T47D (cell line): ENCODE results near the gene FILIP1.
"Not testable (repeated sequence)": the region's sequence is repeated elsewhere in the genome, so short reads cannot be mapped to it uniquely, and the experiment has no call there.

Experiments used
- DNase-seq, 2 experiments: peaks; one replicate each; pipeline versions ENCODE4 v3.0.0 to v3.0.0-alpha.2; 2011 to 2012; ENCODE audit warnings: low read depth in 1 of 2, low spot score in 1 of 2
- JUND ChIP-seq: IDR thresholded peaks from 2 replicates; pipeline ENCODE4 v1.6.1; 2012; ENCODE audit warnings: low read depth
- in situ Hi-C: cut with HindIII; loops from 2 replicates; pipeline ENCODE4 v1.10.0; 2016; ENCODE audit warnings: low sequenced_read_pairs, low pct_unique_long_range_greater_than_20kb

Gene FILIP1

DNA sequence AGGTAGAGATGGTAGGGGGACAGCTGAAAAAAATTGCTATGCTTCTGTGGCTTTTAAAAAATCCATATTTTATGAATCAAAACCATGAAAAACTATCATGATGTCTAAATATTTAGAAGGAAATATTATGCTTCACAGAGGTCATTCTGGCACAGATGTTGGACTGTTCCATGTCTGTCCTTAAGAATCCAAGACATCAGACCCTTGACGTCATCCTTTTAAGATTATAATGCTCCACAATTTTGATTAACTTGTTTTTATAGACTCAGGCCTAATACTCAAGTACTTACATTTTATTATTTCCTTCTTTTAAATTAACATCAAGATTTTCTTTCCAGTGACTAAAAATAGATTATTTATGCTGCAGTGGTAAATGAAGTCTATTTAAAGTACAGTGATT is 29.7 kb downstream of the FILIP1 start:
- in situ Hi-C loops: no loop called here
- DNase-seq: no peak
- no peak for TF ChIP-seq JUND

DNA sequence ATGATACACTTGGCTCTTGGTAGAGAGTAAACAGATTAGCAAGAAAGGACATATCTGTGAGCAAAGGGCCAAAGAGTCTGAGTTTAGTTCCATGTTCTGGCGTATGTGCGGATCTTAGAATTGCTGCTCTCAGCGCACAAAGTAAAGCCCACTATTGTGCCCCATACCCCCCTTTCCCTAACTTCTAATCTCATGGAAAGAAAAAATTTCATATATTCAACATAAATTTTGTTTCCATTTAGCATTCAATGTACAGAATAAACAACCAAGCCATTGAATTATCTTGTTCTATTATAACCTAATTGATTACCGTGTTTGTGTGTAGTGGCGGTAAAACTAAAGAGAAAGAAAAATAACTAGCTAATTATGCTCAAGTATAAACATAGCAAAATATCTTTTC is 30.5 kb downstream of the FILIP1 start:
- no peak for TF ChIP-seq JUND
- in situ Hi-C loops: no loop called here
- no peak for DNase-seq

DNA sequence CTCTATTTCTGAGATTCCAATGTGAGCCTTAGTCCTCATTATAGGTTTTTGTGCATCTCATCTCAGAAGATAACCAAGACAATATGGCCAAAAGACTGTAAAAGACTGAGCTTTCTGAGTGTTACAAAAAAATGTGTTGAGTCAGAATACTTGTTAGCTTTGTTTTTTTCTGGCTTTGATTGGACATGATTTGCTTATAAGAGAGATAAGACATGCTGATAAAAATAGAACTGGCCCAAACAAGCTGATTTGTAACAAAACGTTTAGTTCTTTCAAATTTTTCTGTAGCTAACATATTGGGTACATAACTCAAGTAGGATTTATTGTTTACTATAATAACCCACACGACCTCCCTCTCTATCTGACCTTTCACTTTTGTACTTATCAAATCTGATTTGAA is 32.9 kb downstream of the FILIP1 start:
- in situ Hi-C loops: no loop called here
- TF ChIP-seq JUND: no peak

DNA sequence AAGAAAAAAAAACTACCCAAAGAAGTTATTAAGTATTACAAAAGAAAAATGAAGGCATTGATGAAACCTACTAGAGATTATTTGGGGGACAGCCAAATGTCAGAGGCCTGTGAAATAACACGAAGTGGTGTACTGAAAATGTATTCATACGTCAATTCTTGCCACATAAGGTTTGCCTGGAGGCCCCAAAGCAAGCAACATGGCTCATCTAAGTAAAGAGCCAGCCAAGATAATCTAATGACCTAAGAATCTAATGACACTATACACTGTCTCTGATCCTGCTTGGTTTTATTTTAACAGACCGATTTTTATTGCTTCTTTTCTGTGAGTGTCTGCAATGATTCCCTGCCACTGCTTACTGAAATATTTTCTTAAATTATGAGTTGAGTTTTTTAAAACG is 34.7 kb downstream of the FILIP1 start:
- no peak for TF ChIP-seq JUND
- no peak for DNase-seq
- in situ Hi-C loops: no loop called here

More for the DNA sequence above, 32.9 kb downstream of the FILIP1 start:
- no peak for DNase-seq

DNA sequence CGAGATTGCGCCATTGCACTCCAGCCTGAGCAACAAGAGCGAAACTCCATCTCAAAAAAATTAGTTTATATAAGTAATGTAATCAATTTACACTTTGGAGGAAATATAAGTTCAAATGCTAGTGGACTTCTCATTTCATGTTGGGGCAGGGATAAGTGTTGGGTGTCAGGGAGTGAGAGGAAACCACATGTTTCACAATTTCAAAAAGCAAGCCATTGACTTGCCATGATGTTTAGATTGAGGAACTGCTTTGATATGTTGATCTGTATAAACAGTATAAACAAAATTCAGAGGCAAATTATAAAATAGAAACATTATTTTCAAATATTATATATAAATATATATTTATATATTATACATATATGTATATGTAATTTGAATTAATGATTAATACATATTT is 42.7 kb downstream of the FILIP1 start:
- DNase-seq: no peak
- no peak for TF ChIP-seq JUND
- in situ Hi-C loops: no loop called here

DNA sequence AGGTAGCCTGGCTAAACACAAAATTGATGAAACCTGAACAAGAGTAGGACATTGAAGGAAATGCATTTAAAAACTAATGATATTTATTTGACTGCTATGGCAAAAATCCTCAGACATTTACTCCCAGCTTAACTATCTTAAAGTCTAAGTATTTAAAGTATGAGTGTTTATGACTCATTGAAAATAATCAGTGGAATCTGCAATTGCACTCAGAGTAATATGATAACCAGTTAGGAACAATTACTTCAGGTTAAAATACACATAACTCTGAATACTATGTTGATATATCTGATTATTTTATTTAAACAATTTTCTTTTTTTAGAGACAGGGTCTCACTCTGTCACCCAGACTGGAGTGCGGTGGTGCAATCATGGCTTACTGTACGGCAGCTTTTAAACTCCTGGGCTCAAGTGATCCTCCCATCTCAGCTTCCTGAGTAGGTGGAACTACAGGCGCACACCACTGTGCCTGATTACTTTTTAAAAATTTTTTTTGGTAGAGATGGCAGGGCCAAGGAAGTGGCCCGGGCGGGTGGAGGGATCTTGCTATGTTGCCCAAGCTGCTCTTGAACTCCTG is 43.9 kb downstream of the FILIP1 start:
- no peak for TF ChIP-seq JUND
- no peak for DNase-seq
- in situ Hi-C loops: no loop called here

DNA sequence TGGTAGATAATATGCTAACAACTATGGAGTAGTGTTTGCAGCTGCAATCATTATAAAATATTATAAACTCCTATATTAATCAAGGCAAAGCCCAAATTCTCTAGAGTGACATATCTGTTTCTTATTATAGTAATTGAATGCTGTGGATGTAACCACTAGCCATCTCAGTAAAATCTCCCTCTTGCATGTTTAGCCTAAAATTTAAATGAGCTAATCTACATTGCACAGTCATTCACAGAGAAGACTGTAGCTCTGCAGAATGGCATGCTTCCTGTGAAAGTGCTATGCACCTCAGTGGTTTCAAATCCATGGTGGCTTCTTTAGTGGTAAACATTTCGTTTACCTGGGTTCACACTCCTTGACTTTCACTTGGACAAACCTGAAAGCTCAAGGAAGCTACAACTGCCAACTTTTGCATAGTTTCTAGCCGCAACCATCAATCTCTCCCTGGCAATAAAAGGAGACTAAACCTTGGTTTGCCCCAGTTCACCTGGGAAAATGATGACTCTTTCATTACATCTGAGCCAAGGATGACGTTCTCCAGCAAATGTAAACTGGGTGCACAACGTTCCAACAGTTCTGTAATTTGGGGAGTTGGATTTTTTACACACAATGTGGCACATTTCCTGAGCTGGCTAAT is 47.2 kb downstream of the FILIP1 start:
- TF ChIP-seq JUND: no peak
- no peak for DNase-seq
- in situ Hi-C loops: no loop called here

DNA sequence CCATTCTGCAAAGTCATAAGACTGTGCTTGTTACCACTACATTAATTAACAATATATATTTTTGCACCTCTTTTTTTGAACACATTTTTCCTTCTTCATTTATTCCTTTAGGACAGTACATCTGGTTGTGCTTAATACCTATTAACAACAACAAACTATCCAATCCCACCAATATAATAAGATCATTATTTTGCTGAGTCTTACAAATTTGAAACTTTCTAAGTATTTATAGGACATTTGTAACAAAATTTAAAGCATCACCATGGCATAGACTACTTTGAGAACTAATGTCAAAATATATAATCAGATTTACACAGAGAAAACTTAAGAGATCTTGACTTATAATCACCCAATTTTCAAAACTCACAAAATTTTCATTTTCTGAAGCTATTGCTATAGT is 47.9 kb downstream of the FILIP1 start:
- TF ChIP-seq JUND: no peak
- in situ Hi-C loops: no loop called here

DNA sequence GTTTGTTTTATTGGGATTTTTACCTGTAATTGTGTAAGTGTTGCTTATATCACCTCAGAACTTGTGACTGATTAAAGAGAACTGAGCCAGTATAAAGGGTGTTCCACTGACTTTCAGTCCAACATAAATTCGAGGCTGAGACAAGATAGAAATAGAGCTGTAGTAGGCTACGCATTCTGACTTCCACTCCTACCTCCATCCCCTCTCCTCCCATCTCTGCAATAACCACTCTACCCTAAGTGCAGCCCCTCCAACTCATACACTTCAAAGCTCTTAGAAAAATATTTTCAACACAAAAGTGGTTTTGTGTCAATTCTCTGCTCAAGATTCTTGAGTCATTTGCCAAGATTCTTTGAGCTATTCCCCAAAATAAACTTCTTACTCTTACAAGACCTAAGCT is 48.7 kb downstream of the FILIP1 start:
- in situ Hi-C loops: no loop called here
- DNase-seq: no peak
- no peak for TF ChIP-seq JUND

More for the DNA sequence above, 47.9 kb downstream of the FILIP1 start:
- no peak for DNase-seq

DNA sequence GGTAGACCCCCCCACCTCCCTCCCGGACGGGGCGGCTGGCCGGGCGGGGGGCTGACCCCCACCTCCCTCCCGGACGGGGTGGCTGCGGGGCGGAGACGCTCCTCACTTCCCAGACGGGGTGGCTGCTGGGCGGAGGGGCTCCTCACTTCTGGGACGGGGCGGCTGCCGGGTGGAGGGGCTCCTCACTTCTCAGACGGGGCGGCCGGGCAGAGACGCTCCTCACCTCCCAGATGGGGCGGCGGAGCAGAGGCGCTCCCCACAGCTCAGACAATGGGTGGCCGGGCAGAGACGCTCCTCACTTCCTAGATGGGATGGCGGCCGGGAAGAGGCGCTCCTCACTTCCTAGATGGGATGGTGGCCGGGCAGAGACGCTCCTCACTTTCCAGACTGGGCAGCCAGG is 51.7 kb downstream of the FILIP1 start:
- in situ Hi-C loops, DNase-seq: not testable (repeated sequence)

DNA sequence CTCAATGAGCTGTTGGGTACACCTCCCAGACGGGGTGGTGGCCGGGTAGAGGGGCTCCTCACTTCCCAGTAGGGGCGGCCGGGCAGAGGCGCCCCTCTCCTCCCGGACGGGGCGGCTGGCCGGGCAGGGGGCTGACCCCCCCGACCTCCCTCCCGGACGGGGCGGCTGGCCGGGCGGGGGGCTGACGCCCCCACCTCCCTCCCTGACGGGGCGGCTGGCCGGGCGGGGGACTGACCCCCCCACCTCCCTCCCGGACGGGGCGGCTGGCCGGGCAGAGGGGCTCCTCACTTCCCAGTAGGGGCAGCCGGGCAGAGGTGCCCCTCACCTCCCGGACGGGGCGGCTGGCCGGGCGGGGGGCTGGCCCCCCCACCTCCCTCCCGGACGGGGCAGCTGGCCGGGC is 52.1 kb downstream of the FILIP1 start:
- in situ Hi-C loops, DNase-seq: not testable (repeated sequence)

DNA sequence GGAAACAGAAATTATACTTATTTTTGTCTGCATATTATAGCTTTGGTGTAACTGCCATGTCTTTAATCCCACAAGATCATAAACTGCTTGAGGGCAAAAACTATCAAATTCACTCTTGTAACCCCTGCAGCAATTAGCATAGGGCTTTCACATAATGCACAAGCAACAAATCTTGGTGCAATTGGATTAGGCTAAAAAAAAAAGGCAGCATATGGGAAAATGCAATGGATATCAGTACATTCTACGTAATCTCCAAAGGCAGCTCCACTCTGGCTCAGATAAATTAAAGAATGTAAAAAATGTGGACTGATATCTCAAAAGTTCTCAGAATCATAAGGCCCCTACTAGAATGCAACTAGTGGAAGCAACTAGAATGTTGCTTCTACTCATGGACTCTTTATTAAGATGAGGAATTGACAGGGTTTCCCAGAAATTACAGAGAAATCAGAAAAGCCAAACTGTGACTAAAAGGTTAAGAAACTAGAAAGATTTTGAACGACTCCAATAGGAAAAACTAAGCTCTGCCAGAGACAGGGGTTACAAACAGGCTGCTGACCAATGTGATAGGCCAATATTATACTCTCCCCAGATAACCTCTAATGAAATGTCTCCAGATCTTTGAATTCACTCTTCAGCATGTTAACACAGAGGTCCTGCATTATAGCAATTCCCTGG is 55.0 kb downstream of the FILIP1 start:
- TF ChIP-seq JUND: no peak
- no peak for DNase-seq
- in situ Hi-C loops: no loop called here

DNA sequence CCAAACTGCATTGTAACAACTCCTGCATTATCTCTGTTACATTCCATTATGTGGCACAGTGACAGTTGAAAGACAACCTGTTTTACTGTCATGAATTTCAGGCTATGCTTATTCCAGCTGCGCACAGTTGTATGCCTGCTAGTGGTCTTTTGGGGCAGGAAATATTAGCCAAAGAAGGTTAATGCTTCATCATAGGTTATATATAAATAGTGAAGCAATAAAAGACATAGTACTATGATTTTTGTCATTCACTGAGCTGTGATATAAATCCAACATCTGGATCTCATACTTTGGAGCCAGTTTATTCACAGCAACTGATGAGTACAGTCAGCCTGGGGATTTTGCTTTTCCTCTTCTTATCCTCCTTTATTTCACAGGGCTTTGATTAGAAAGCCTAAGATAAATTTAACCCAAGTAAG is 55.6 kb downstream of the FILIP1 start:
- in situ Hi-C loops: no loop called here
- TF ChIP-seq JUND: no peak
- no peak for DNase-seq

DNA sequence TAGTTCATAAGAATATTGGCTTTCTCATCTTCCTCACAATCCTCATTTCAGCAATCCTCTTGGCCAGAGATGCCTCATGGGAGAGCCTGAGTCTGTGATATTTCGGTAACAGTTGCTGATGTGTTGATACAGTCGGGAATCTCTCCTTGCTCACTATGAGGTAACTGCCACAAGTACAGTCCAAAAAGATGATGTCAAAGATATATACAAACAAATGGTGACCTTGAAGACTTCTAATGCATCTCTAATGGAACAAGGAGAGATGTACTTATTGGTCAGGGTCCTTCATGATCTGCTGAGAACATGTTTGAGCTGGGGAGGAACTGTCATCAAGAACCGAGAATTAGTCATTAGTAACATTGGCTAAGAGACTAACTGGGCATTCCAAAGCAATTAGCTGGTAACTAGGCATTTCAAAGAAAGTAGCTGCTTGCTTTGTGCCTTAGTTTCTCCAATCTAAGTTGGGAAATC is 56.1 kb downstream of the FILIP1 start:
- DNase-seq: no peak
- in situ Hi-C loops: no loop called here
- no peak for TF ChIP-seq JUND
